SK-N-SH (cell line): ENCODE data around the gene CPTP. TPM values are rescaled to one million over a fixed set of nuclear protein-coding genes. Genes with fewer than 3 reads are reported as not detected.
A peak's percentile ranks its signal among the peaks of the same experiment; 100 is the strongest.

ENCODE experiments used
- CTCF ChIA-PET: fragments of 300-600, 350-600 bp; formaldehyde crosslinking; extraction: SDS; loops from one replicate; lab custom pipeline; 2021; lab: Yijun Ruan, JAX
- POLR2A ChIA-PET: fragments of 350-600 bp; sonication (Branson Sonifier 250); formaldehyde crosslinking; extraction: SDS; loops from one replicate; lab custom pipeline; 2020; ENCODE audit warnings: antibody characterized with exemption, inconsistent platforms; lab: Yijun Ruan, JAX
- DNase-seq: peaks from one replicate; pipeline ENCODE4 v3.0.0; 2012
- H2AFZ ChIP-seq: fragments of 200-600 bp; sonication (generic); 2 replicates; pipeline ENCODE4 v1.8.1; 2016; ENCODE audit warnings: antibody characterized with exemption, mild to moderate bottlenecking, low read depth
- H3F3A ChIP-seq: fragments of 200-600 bp; sonication (generic); replicated peaks from 2 replicates; pipeline ENCODE3; 2016; ENCODE audit warnings: antibody characterized with exemption, mild to moderate bottlenecking; ENCODE audit not compliant: insufficient read depth
- H3K27ac ChIP-seq, 2 experiments: fragments of 200-500 bp in 1 of 2; fragments of 200-600 bp in 1 of 2; sonication (Bioruptor generic) in 1 of 2; sonication (generic), shearing (Covaris generic) in 1 of 2; 2 replicates each; pipeline versions ENCODE4 v1.5.1 to v1.6.1; 2014 to 2016; ENCODE audit warnings: low read depth in 2 of 2, inconsistent platforms in 1 of 2, low read length in 1 of 2, mild to moderate bottlenecking in 1 of 2, mixed read lengths in 1 of 2
- H3K27me3 ChIP-seq: fragments of 200-600 bp; sonication (generic), shearing (Covaris generic); 2 replicates; pipeline ENCODE4 v1.6.1; 2016; ENCODE audit warnings: mixed run types; ENCODE audit not compliant: insufficient read depth
- H3K36me3 ChIP-seq, 2 experiments: fragments of 200-500 bp in 1 of 2; fragments of 200-600 bp in 1 of 2; sonication (Bioruptor generic) in 1 of 2; sonication (generic) in 1 of 2; replicated peaks in 1 of 2; 2 replicates each; pipeline versions ENCODE3 to v1.5.1; 2014 to 2016; ENCODE audit warnings: low read length in 1 of 2, mild to moderate bottlenecking in 1 of 2; ENCODE audit not compliant: insufficient read depth in 2 of 2, control insufficient read depth in 1 of 2
- H3K4me1 ChIP-seq, 2 experiments: fragments of 200-500 bp in 1 of 2; fragments of 200-600 bp in 1 of 2; sonication (Bioruptor generic) in 1 of 2; sonication (generic), shearing (Covaris generic) in 1 of 2; 2 replicates each; pipeline versions ENCODE4 v1.5.1 to v1.6.1; 2014 to 2016; ENCODE audit warnings: low read depth in 1 of 2, low read length in 1 of 2, mixed run types in 1 of 2; ENCODE audit not compliant: insufficient read depth in 2 of 2, control insufficient read depth in 1 of 2
- H3K4me2 ChIP-seq: fragments of 200-600 bp; sonication (generic), shearing (Covaris generic); 2 replicates; pipeline ENCODE4 v1.6.1; 2017; ENCODE audit warnings: mixed run types
- H3K4me3 ChIP-seq, 2 experiments: fragments of 200-500 bp in 1 of 2; fragments of 200-600 bp in 1 of 2; sonication (Bioruptor generic) in 1 of 2; sonication (generic), shearing (Covaris generic) in 1 of 2; 2 replicates each; pipeline versions ENCODE4 v1.5.1 to v1.8.1; 2014 to 2016; ENCODE audit warnings: low read depth in 2 of 2, inconsistent platforms in 1 of 2, low read length in 1 of 2, mild to moderate bottlenecking in 1 of 2, mixed read lengths in 1 of 2, moderate library complexity in 1 of 2
- H3K79me2 ChIP-seq: fragments of 200-600 bp; sonication (generic); 2 replicates; pipeline ENCODE4 v1.8.1; 2017; ENCODE audit warnings: mild to moderate bottlenecking; ENCODE audit not compliant: insufficient read depth
- H3K9ac ChIP-seq: fragments of 200-600 bp; sonication (generic); 2 replicates; pipeline ENCODE4 v1.6.1; 2017; ENCODE audit warnings: mixed run types
- H3K9me2 ChIP-seq: fragments of 200-600 bp; sonication (generic); 2 replicates; pipeline ENCODE4 v1.6.1; 2017; ENCODE audit warnings: mixed run types
- H3K9me3 ChIP-seq: fragments of 200-600 bp; sonication (generic); 2 replicates; pipeline ENCODE4 v1.6.1; 2017; ENCODE audit warnings: mixed run types, mild to moderate bottlenecking, moderate library complexity
- H4K20me1 ChIP-seq: fragments of 200-600 bp; sonication (generic); 2 replicates; pipeline ENCODE4 v1.6.1; 2017; ENCODE audit warnings: mild to moderate bottlenecking, mixed run types; ENCODE audit not compliant: insufficient read depth
- EP300 ChIP-seq, 2 experiments: IDR thresholded peaks; 2 replicates each; pipeline versions ENCODE4 v1.4.0 to v1.6.1; 2012; ENCODE audit warnings: borderline replicate concordance in 1 of 2, low read depth in 1 of 2, low read length in 1 of 2
- FOSL2 ChIP-seq: IDR thresholded peaks from 2 replicates; pipeline ENCODE4 v1.4.0; 2012; ENCODE audit warnings: low read depth, mild to moderate bottlenecking, moderate library complexity, borderline replicate concordance
- GABPA ChIP-seq: IDR thresholded peaks from 2 replicates; pipeline ENCODE4 v1.4.0; 2012; ENCODE audit warnings: low read depth, mild to moderate bottlenecking
- IRF3 ChIP-seq: fragments of 150-350 bp; IDR thresholded peaks from 2 replicates; pipeline ENCODE4 v1.6.1; 2016; ENCODE audit warnings: mild to moderate bottlenecking, low read depth, low read length
- MEF2A ChIP-seq: IDR thresholded peaks from 2 replicates; pipeline ENCODE4 v1.4.0; 2012; ENCODE audit warnings: low read depth, borderline replicate concordance
- NFIC ChIP-seq: IDR thresholded peaks from 2 replicates; pipeline ENCODE4 v1.4.0; 2012; ENCODE audit warnings: borderline replicate concordance
- NRF1 ChIP-seq: IDR thresholded peaks from 2 replicates; pipeline ENCODE4 v1.6.1; 2012; ENCODE audit warnings: low read depth, mild to moderate bottlenecking, low read length
- POLR2AphosphoS5 ChIP-seq: IDR thresholded peaks from 2 replicates; pipeline ENCODE4 v1.6.1; 2012; ENCODE audit warnings: low read depth, low read length
- RAD21 ChIP-seq: IDR thresholded peaks from 2 replicates; pipeline ENCODE4 v1.6.1; 2012; ENCODE audit warnings: mild to moderate bottlenecking, low read length
- REST ChIP-seq: IDR thresholded peaks from 2 replicates; pipeline ENCODE4 v1.6.1; 2012; ENCODE audit warnings: mild to moderate bottlenecking, low read depth, low read length, moderate library complexity
- SIN3A ChIP-seq: IDR thresholded peaks from 2 replicates; pipeline ENCODE4 v1.6.1; 2012; ENCODE audit warnings: low read depth, mild to moderate bottlenecking, low read length, moderate library complexity, borderline replicate concordance
- SMC3 ChIP-seq: IDR thresholded peaks from 2 replicates; pipeline ENCODE4 v1.6.1; 2012; ENCODE audit warnings: low read depth, low read length, improper control_type of control experiment
- TEAD4 ChIP-seq: IDR thresholded peaks from 2 replicates; pipeline ENCODE4 v1.4.0; 2012; ENCODE audit warnings: mild to moderate bottlenecking, borderline replicate concordance; ENCODE audit not compliant: insufficient read depth
- WGBS: methylation state at CpG from one replicate; pipeline ENCODE4 v1.1.6; 2017; ENCODE audit warnings: low lambda C conversion rate; 5-methylcytosine and 5-hydroxymethylcytosine counted together
- polyA plus RNA-seq, 3 experiments: library from polyadenylated mRNA; depleted of rRNA; stranded (reverse); fragments of >200 nt; gene quantifications; 2 replicates each; pipeline ENCODE4 v1.2.3, GENCODE V29; 2012
- TF ChIP-seq, protein P1 (sequence below): fragments of 200-600 bp; sonication (generic); IDR thresholded peaks from 2 replicates; pipeline ENCODE4 v1.6.1; 2017; ENCODE audit warnings: antibody characterized with exemption, mild to moderate bottlenecking, moderate library complexity

Gene CPTP
- polyA plus RNA-seq, 1 of the 3 experiments (the other 2 are of a cell fraction): 13.4 TPM

- TF ChIP-seq POLR2AphosphoS5: peak; percentile 16
- TF ChIP-seq MEF2A: no peak
- peak; percentile 70 for TF ChIP-seq RAD21
- no peak for TF ChIP-seq TEAD4
- TF ChIP-seq SMC3: peak; percentile 63
- TF ChIP-seq, protein P1, sequence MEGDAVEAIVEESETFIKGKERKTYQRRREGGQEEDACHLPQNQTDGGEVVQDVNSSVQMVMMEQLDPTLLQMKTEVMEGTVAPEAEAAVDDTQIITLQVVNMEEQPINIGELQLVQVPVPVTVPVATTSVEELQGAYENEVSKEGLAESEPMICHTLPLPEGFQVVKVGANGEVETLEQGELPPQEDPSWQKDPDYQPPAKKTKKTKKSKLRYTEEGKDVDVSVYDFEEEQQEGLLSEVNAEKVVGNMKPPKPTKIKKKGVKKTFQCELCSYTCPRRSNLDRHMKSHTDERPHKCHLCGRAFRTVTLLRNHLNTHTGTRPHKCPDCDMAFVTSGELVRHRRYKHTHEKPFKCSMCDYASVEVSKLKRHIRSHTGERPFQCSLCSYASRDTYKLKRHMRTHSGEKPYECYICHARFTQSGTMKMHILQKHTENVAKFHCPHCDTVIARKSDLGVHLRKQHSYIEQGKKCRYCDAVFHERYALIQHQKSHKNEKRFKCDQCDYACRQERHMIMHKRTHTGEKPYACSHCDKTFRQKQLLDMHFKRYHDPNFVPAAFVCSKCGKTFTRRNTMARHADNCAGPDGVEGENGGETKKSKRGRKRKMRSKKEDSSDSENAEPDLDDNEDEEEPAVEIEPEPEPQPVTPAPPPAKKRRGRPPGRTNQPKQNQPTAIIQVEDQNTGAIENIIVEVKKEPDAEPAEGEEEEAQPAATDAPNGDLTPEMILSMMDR: peak; percentile 57
- TF ChIP-seq, all 33 proteins: peak for 4
- H3K79me2 ChIP-seq: no peaks in the 10 kb centered on the region
- peak; percentile 84 for DNase-seq
- CTCF ChIA-PET: interaction anchor here (0.6 to 7.3 kb wide), 35 partner anchors 8 to 350 kb away, joined by 3 to 131 read pairs (median 5); partner anchors contain the start of genes PERM1 and UBE2J2
- H3K9me3 ChIP-seq: no peaks in the 10 kb centered on the region
- H3K4me2 ChIP-seq: no peak overlapping the region
- H3K27me3 ChIP-seq: no peaks in the 10 kb centered on the region
- no peaks in the 10 kb centered on the region for H3K9me2 ChIP-seq
- 66% methylated on average over 21 of the region's 45 CpGs for WGBS
- H3K27ac ChIP-seq: no peak overlapping the region
- peaks cover 0 to 18% of the 10 kb centered on the region in 2 experiments for H3K36me3 ChIP-seq
- no peak overlapping the region for H3K4me3 ChIP-seq
- no peaks in the 10 kb centered on the region for H3F3A ChIP-seq
- no peak overlapping the region for H3K9ac ChIP-seq
- H3K4me1 ChIP-seq: peaks cover 0 to 6% of the 10 kb centered on the region in 2 experiments; a peak in 1 of 4 replicates
- no peaks in the 10 kb centered on the region for H4K20me1 ChIP-seq
- H2AFZ ChIP-seq: no peak overlapping the region
- POLR2A ChIA-PET: interaction anchor here (1.0 to 1.5 kb wide), 4 partner anchors 10 to 18 kb away, joined by 3 to 4 read pairs (median 4); partner anchors contain the start of gene UBE2J2
These were observed 32.8 kb upstream of the CPTP start for GRCh38 chr1:1291548-1292441.

GRCh38 chr1:1292442-1292779, 32.2 kb upstream of the CPTP start:
- Histone ChIP-seq H3K9ac (no peak overlapping the region), H3K4me1 (peaks cover 0 to 6% of the 10 kb centered on the region in 2 experiments; a peak in 1 of 4 replicates), H3F3A (no peaks in the 10 kb centered on the region), H3K27ac (no peak overlapping the region), H3K4me3 (no peak overlapping the region), H3K27me3 (no peaks in the 10 kb centered on the region), H3K4me2 (no peak overlapping the region), H3K36me3 (peaks cover 0 to 18% of the 10 kb centered on the region in 2 experiments), H3K9me2 (no peaks in the 10 kb centered on the region), H3K79me2 (no peaks in the 10 kb centered on the region), H3K9me3 (no peaks in the 10 kb centered on the region), H2AFZ (no peak overlapping the region), H4K20me1 (no peaks in the 10 kb centered on the region)
- 87% methylated on average over 4 of the region's 9 CpGs for WGBS
- ChIA-PET POLR2A (interaction anchor here (1.0 to 1.5 kb wide), 3 partner anchors 11 to 19 kb away, joined by 3 to 4 read pairs (median 4); partner anchors contain the start of gene UBE2J2), CTCF (interaction anchor here (0.6 to 7.3 kb wide), 31 partner anchors 8 to 350 kb away, joined by 3 to 131 read pairs (median 5); partner anchors contain the start of genes PERM1 and UBE2J2)
- no peak for DNase-seq
- TF ChIP-seq GABPA: no peak
- TF ChIP-seq SIN3A: no peak
- TF ChIP-seq REST: no peak
- TF ChIP-seq NFIC: no peak
- TF ChIP-seq NRF1: no peak
- TF ChIP-seq FOSL2: no peak
- no peak for TF ChIP-seq MEF2A
- TF ChIP-seq, protein P1: no peak
- no peak for TF ChIP-seq EP300 (IDR thresholded peaks at IDR 0.05; ENCODE audit: borderline replicate concordance in 1 of 2, low read depth in 1 of 2, low read length in 1 of 2)
- no peak for TF ChIP-seq IRF3
- TF ChIP-seq POLR2AphosphoS5: no peak
- TF ChIP-seq RAD21: no peak
